ENCODE results near the gene ZNF784. TPM values are rescaled to one million over a fixed set of nuclear protein-coding genes. Genes with fewer than 3 reads are reported as not detected.

The ZNF784 gene
- polyA plus RNA-seq, 1 donor from 2014 or later, result 2.4 TPM

DNA sequence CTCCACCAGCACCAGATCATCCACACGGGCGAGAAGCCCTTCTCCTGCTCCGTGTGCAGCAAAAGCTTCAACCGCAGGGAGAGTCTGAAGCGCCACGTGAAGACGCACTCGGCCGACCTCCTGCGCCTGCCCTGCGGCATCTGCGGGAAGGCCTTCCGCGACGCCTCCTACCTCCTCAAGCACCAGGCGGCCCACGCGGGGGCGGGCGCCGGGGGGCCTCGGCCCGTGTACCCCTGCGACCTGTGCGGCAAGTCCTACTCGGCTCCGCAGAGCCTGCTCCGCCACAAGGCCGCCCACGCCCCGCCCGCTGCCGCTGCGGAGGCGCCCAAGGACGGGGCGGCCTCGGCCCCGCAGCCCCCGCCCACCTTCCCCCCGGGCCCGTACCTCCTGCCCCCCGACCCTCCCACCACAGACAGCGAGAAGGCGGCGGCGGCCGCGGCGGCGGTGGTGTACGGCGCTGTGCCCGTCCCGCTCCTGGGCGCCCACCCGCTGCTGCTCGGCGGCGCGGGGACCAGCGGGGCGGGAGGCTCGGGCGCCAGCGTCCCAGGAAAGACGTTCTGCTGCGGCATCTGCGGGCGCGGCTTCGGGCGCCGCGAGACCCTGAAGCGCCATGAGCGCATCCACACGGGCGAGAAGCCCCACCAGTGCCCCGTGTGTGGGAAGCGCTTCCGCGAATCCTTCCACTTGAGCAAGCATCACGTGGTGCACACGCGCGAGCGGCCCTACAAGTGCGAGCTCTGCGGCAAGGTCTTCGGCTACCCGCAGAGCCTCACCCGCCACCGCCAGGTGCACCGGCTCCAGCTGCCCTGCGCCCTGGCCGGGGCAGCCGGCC, 9.4 kb downstream of the ZNF784 start:
- Mint-ChIP-seq H3K27ac (no peak overlapping the region), H3K9me3 (no peaks in the 10 kb centered on the region), H3K36me3 (no peaks in the 10 kb centered on the region), H3K27me3 (no peaks in the 10 kb centered on the region), H3K4me1 (peaks cover 13 to 24% (median 13%) of the 10 kb centered on the region in 3 donors), H3K4me3 (no peak overlapping the region)

DNA sequence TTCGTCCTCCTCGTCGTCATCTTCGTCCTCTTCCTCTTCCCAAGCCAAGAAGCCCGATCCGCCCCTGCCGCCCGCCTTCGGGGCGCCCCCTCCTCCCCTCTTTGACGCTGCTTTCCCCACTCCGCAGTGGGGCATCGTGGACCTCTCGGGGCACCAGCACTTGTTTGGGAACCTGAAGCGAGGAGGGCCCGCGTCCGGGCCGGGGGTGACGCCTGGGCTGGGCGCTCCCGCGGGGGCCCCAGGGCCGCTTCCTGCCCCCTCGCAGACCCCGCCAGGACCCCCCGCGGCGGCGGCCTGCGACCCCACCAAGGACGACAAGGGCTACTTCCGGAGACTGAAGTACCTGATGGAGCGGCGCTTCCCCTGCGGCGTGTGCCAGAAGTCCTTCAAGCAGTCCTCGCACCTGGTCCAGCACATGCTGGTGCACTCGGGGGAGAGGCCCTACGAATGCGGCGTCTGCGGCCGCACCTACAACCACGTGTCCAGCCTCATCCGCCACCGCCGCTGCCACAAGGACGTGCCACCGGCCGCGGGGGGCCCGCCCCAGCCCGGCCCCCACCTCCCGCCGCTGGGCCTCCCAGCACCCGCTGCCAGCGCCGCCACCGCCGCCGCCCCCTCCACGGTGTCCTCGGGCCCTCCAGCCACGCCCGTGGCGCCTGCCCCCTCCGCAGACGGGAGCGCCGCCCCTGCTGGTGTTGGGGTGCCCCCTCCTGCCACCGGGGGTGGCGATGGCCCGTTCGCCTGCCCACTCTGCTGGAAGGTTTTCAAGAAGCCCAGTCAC, 10.2 kb downstream of the ZNF784 start:
- H3K4me1 Mint-ChIP-seq, result peaks cover 11 to 29% (median 13%) of the 10 kb centered on the region in 3 donors
- no peaks in the 10 kb centered on the region for H3K9me3 Mint-ChIP-seq
- no peaks in the 10 kb centered on the region for H3K36me3 Mint-ChIP-seq
- H3K27ac Mint-ChIP-seq, result no peak overlapping the region
- no peaks in the 10 kb centered on the region for H3K27me3 Mint-ChIP-seq
- H3K4me3 Mint-ChIP-seq, result no peak overlapping the region

DNA sequence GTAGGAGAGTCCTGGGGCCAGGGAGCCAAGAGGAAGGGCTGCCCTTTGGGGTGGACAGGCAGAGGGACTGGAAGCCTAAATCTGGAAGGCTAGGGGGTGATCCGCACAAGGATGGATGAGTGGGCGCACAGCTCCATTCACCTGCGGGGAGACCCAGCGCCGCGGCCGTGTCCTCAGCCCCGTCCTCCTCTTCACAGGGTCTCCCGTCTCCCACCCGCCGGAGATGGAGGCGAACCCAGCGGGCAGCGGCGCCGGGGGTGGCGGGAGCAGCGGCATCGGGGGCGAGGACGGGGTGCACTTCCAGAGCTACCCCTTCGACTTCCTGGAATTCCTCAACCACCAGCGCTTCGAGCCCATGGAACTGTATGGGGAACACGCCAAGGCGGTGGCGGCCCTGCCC, 11.0 kb downstream of the ZNF784 start:
- no peak overlapping the region for H3K4me3 Mint-ChIP-seq
- H3K27ac Mint-ChIP-seq, result no peak overlapping the region
- no peaks in the 10 kb centered on the region for H3K36me3 Mint-ChIP-seq
- H3K4me1 Mint-ChIP-seq, result peaks cover 11 to 32% (median 16%) of the 10 kb centered on the region in 3 donors
- H3K9me3 Mint-ChIP-seq, result no peaks in the 10 kb centered on the region
- no peaks in the 10 kb centered on the region for H3K27me3 Mint-ChIP-seq

DNA sequence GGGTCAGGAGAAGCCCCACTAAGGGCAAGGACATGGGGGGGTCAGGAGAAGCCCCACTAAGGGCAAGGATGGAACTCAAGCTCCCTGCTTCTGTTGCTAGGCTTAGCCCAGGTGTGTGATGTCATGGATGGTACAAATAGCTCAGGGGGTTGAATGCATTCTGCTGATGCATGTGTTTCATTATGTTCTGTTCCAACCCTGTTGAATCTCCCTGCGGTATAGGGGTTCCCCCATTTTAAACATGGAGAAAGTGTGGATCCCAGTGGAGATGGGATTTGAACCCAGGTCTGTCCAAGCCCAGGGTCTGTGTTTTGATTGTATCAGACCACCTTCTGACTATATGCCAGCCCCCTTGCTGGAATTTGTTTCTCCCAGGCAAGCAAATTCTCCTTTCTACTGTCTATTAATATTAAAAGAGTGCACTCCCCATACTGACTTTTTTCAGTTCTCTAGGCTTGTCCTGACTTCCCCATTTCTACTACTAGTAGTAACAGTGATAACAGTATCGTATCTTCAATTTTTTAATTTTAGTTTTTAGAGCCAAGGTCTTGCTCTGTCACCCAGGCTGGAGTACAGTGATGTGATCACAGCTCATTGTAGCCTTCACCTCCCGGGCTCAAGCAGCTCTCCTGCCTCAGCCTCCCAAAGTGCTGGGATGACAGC, 12.3 kb downstream of the ZNF784 start:
- no peaks in the 10 kb centered on the region for H3K36me3 Mint-ChIP-seq
- peak overlapping the region in 1 of 3 donors; percentile 59 for H3K27ac Mint-ChIP-seq
- no peaks in the 10 kb centered on the region for H3K9me3 Mint-ChIP-seq
- H3K4me3 Mint-ChIP-seq, result peak overlapping the region in 3 of 4 donors; percentile 10 to 54 (median 46)
- H3K27me3 Mint-ChIP-seq, result no peaks in the 10 kb centered on the region
- H3K4me1 Mint-ChIP-seq, result peaks cover 15 to 37% (median 26%) of the 10 kb centered on the region in 3 donors

DNA sequence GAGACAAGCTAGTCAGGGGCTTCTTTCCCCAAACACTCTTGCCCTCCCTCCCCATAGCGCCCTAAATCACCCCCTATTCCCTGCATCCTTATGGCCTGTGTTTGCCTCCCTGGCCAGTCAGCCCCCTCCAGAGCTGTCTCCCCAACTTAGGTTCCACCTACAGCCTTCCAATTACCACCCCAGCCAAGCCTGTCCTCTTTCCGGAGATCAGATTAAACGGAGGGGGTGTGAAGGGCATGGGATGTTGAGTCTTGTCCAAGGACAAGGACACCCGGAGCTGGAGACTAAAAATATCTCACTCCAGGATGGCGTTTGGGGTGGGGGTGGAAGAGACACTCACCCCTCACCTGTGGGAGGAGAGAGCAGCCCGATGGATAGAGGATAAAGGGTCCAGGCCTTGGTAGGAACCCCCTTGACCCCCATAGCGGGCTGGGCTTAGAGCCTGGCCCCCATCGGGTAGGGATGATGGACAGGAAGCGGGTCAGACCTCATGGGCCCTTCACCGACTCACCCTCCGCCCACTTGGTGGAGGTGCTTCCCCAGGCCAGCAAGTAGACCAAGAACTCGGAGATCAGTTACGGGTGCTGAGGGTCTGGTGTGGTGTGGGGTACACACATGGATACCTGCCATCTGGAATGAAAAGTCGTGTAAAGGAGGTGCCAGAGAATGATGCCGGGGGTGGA, 12.9 kb downstream of the ZNF784 start:
- H3K27ac Mint-ChIP-seq, result peak overlapping the region in 1 of 3 donors; percentile 59
- peaks cover 20 to 43% (median 31%) of the 10 kb centered on the region in 3 donors for H3K4me1 Mint-ChIP-seq
- no peaks in the 10 kb centered on the region for H3K9me3 Mint-ChIP-seq
- no peaks in the 10 kb centered on the region for H3K36me3 Mint-ChIP-seq
- peak overlapping the region in 1 of 4 donors; percentile 54 for H3K4me3 Mint-ChIP-seq
- no peaks in the 10 kb centered on the region for H3K27me3 Mint-ChIP-seq

DNA sequence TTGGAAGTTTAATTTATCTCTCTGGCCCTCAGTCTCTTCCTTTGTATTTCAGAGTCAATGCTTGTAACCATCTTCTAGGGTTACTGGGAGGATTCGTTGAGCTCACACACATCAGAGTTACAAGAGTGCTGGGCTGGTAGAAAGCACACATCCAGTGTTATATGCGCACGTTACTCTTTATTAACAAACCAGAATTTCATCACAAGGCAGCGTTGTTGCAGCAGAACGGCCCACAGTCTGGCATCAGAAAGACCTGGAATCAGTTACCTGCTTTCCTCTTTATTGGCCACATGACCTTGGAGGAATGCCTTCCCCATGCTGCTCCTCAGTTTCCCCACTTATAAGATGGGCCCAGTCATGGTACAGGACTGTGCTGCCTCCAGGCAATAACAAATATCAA, 15.0 kb downstream of the ZNF784 start:
- no peak overlapping the region for H3K4me3 Mint-ChIP-seq
- H3K9me3 Mint-ChIP-seq, result no peaks in the 10 kb centered on the region
- no peaks in the 10 kb centered on the region for H3K36me3 Mint-ChIP-seq
- no peak overlapping the region for H3K27ac Mint-ChIP-seq
- H3K4me1 Mint-ChIP-seq, result peaks cover 20 to 54% (median 41%) of the 10 kb centered on the region in 3 donors
- no peaks in the 10 kb centered on the region for H3K27me3 Mint-ChIP-seq

DNA sequence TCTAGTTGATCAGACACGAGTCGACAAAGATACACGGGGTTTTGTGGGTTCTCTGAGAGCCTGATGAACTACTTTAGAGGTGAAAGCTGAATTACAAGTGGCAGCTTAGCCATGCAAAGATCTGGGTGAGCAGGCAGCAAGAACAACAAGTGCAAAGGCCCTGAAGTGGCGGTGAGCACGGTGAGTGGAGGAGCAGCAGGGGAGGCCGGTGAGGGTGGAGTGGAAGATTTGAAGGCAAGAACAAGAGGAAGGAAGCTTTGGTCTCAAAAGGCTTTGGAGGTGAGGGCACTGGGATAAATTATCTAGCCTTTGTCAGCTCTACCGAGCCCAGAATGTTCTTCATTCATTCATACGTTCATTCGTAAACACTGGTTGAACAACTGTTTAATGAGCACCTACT, 17.5 kb downstream of the ZNF784 start:
- Mint-ChIP-seq H3K4me1 (peaks cover 13 to 44% (median 38%) of the 10 kb centered on the region in 3 donors), H3K27me3 (no peaks in the 10 kb centered on the region), H3K4me3 (peak overlapping the region in 3 of 4 donors; percentile 45 to 87 (median 61)), H3K36me3 (no peaks in the 10 kb centered on the region), H3K27ac (peak overlapping the region; percentile 84 to 93 (median 91)), H3K9me3 (no peaks in the 10 kb centered on the region)

DNA sequence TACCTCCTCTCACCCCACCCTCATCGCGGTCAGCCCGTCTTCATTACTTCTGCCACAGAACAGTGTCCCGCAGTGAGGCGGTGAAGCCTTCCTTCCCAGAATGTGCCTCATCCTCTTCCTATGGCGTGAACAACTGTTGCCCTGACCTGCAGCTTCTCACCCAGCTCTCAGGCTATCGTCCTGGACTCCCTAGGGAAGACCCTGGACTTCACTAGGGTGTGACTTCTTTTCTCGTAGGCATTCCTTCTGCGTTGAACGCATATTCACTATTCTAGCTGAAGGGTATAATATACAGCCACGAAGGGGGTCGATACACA, 17.9 kb downstream of the ZNF784 start:
- no peaks in the 10 kb centered on the region for H3K9me3 Mint-ChIP-seq
- H3K36me3 Mint-ChIP-seq, result no peaks in the 10 kb centered on the region
- peak overlapping the region; percentile 91 to 95 (median 93) for H3K27ac Mint-ChIP-seq
- peaks cover 13 to 43% (median 37%) of the 10 kb centered on the region in 3 donors for H3K4me1 Mint-ChIP-seq
- H3K27me3 Mint-ChIP-seq, result no peaks in the 10 kb centered on the region
- H3K4me3 Mint-ChIP-seq, result peak overlapping the region; percentile 87 to 99 (median 96)

DNA sequence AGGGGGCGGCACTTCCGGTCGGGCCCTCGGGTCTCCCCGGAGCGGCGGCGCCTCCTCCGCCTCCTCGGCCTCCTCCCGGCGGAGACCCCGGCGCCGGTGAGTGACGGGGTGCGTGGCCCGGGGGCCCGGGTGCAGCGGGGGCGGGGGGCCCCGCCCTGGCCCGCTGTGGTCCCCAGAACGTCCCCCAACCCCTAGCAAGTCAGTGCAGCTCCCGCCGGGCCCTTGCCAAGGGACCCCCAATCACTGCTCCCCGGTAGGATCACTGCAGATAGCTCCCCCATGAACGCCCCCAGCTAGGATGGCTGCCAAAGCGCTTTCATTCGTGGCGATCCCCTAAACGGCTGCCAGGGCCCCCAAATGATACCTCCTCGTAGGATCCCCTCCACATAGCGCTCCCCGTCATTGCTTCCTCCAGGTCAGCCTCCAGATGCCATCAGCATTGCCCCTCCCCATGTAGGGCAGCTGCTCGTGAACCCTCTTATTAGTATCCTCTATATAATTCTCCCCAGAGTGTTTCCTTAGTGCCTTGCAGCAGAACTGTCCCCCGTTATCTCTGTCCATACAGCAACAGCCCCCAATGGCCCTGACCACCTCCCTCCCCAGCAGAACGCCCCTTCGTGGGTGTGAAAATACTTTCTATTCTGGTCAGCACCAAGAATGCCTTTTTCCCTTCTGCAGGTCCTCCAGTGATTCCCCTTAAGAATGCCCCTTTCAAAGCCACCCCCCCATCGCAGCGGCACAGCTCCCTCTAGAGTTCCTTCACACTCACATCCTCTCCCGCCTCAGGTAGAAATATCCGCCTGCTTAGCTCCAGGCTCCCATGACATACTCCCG, 18.5 kb downstream of the ZNF784 start, which contains the start of gene ZNF865:
Gene ZNF865, plus strand, starts transcription at position 11 of the 834 bp plus-strand sequence. CDS start 7,972 bp downstream, outside the sequence.
- Mint-ChIP-seq H3K27me3 (no peaks in the 10 kb centered on the region), H3K4me3 (peak within 1 kb of the TSS; percentile 87 to 99 (median 96)), H3K4me1 (peaks cover 17 to 43% (median 37%) of the 10 kb centered on the region in 3 donors), H3K27ac (peak within 1 kb of the TSS; percentile 91 to 95 (median 93)), H3K9me3 (no peaks in the 10 kb centered on the region), H3K36me3 (no peaks in the 10 kb centered on the region)

DNA sequence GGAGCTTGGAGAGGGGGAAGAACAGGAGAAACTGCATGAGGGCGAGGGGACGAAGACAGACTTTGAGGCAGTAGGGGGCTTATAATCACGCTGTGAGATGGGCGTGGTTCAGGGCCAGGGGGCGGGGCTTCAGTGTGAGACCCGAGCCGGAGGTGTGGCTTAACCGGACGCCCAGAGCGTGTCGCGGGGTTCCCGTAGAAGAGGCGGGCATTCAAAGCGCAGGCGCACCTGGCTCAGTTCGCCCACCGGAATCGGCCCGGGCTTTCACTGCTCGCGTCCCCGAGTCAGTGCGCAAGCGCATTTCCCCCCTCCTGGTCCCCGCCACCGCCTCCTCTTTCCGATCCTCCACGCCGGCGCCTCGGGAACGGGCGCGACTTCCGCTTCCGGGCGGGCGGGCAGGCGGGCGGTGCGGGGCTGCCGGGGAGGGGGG, 19.1 kb downstream of the ZNF784 start:
- peak overlapping the region; percentile 85 to 96 (median 90) for H3K4me3 Mint-ChIP-seq
- H3K9me3 Mint-ChIP-seq, result no peaks in the 10 kb centered on the region
- H3K36me3 Mint-ChIP-seq, result no peaks in the 10 kb centered on the region
- H3K4me1 Mint-ChIP-seq, result peaks cover 17 to 40% (median 33%) of the 10 kb centered on the region in 3 donors
- no peaks in the 10 kb centered on the region for H3K27me3 Mint-ChIP-seq
- peak overlapping the region; percentile 91 to 93 (median 92) for H3K27ac Mint-ChIP-seq

DNA sequence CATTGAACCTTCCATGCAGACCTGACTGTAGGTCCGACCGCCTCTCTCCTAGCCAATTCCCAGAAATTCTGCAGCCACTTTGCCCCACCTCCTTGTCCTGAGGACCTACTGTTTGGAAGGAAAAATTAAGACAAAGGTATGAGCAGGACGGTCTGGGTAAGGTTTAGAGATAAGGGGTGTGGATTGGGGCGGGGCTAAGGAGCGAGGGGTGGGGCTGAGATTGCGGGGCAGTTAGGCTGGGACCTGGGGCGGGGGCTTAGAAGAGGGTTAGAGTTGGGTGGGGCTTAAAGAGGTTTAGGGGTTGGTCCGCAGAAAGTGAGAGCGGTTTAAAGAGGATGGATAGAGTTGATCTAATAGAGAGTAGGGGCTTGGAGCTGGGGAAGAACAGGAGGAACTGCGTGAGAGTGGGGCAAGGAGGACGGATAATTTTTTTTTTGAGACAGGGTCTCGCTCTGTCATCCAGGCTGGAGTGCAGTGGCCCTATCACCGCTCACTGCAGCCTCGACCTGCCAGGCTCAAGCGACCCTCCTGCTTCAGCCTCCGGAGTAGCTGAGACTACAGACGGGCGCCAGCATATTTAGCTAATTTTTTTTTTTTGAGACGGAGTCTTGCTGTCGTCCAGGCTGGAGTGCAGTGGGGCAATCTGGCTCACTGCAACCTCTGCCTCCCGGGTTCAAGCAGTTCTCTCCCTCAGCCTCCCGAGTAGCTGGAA, 20.6 kb downstream of the ZNF784 start:
- Mint-ChIP-seq H3K4me1 (peaks cover 13 to 36% (median 35%) of the 10 kb centered on the region in 3 donors), H3K9me3 (peaks cover 0 to 2% (median 0%) of the 10 kb centered on the region in 3 donors), H3K4me3 (peak overlapping the region in 3 of 4 donors; percentile 9 to 93 (median 47)), H3K36me3 (no peaks in the 10 kb centered on the region), H3K27me3 (no peaks in the 10 kb centered on the region), H3K27ac (peak overlapping the region in 2 of 3 donors; percentile 47 to 91)

DNA sequence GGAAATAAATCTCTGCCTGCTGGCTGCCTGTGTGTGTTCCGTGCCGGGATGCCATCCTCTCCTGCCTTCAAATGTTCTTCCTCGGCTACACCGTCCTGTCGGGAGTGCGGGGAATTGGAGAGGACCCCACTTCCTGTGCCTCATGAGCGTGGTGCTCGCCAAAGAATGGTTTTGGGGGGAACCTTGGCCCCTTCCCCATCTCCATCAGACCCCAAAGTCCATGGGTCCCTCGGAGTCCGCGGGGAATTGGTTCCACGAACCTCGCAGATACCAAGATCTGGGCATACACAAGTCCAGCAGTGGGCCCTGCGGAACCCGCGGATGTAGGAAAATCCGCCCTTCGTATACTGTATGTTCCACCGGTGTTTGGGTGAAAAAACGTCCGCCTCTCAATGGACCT, 21.3 kb downstream of the ZNF784 start:
- Mint-ChIP-seq H3K36me3 (peaks cover 3% of the 10 kb centered on the region), H3K27me3 (no peaks in the 10 kb centered on the region), H3K27ac (peak overlapping the region in 2 of 3 donors; percentile 11 to 47), H3K4me3 (peak overlapping the region in 2 of 4 donors; percentile 47 to 72), H3K4me1 (peaks cover 13 to 34% (median 34%) of the 10 kb centered on the region in 3 donors), H3K9me3 (peaks cover 0 to 5% (median 0%) of the 10 kb centered on the region in 3 donors)

Measured in IgD-negative memory B cell (primary cell).